Stimulated activated CD8-positive, alpha-beta memory T cell treated with anti-CD3 and anti-CD28 coated beads, Interleukin-2, amount 100 ng/mL, for 48 hours (primary cell): ENCODE results near the gene ATG16L2.

Experiments
- DNase-seq, 2 donors: peaks; one replicate each; pipeline ENCODE4 v3.0.0-alpha.2; 2020; ENCODE audit warnings: low read depth in 2 of 2

ATG16L2 gene, protein sequence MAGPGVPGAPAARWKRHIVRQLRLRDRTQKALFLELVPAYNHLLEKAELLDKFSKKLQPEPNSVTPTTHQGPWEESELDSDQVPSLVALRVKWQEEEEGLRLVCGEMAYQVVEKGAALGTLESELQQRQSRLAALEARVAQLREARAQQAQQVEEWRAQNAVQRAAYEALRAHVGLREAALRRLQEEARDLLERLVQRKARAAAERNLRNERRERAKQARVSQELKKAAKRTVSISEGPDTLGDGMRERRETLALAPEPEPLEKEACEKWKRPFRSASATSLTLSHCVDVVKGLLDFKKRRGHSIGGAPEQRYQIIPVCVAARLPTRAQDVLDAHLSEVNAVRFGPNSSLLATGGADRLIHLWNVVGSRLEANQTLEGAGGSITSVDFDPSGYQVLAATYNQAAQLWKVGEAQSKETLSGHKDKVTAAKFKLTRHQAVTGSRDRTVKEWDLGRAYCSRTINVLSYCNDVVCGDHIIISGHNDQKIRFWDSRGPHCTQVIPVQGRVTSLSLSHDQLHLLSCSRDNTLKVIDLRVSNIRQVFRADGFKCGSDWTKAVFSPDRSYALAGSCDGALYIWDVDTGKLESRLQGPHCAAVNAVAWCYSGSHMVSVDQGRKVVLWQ

DNA sequence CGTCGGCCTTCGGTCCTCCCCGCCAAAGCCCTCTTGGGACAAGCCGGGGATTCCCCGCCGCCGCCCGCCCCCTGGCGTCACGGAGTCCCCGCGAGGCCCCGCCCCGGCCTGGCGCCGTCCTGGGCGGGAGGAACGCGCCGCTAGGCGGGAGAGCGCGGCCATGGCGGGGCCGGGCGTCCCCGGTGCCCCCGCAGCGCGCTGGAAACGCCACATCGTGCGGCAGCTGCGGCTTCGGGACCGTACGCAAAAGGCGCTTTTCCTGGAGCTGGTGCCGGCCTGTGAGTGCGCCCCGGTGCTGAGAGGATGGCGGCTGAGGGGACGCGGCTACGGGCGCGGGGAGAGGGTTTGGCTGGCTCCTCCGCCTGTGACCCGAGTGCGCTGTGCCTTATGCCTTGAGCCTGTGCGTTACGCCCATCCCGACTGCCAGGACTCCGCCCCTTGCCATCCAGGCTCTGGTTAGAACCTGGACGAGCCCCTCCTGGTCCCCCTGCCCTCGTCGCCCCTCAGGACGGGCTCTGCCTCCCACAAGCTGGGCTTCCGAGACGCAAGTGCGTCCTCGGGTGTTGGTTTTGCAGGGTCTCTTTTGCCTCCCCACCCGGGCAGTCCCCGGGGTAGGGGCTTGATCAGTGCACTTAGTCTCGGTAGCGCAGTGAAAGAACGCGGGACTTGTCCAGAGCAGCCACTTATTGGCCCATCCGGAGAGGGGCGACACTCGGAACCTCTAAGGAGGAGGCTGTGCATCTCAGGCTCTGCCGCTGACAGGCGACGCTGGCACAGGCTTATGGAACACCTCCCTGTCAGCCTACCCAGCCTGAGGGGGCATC lies at the start of gene ATG16L2:
ATG16L2 (plus strand) TSS at position 126 of the 824 bp plus-strand sequence; CDS start at position 161, 35 bp downstream.
- DNase-seq: peak; percentile 86 to 91

GRCh38 chr11:72764503-72764902 lies 49.7 kb upstream of the ATG16L2 start:
- DNase-seq: no peak

DNA sequence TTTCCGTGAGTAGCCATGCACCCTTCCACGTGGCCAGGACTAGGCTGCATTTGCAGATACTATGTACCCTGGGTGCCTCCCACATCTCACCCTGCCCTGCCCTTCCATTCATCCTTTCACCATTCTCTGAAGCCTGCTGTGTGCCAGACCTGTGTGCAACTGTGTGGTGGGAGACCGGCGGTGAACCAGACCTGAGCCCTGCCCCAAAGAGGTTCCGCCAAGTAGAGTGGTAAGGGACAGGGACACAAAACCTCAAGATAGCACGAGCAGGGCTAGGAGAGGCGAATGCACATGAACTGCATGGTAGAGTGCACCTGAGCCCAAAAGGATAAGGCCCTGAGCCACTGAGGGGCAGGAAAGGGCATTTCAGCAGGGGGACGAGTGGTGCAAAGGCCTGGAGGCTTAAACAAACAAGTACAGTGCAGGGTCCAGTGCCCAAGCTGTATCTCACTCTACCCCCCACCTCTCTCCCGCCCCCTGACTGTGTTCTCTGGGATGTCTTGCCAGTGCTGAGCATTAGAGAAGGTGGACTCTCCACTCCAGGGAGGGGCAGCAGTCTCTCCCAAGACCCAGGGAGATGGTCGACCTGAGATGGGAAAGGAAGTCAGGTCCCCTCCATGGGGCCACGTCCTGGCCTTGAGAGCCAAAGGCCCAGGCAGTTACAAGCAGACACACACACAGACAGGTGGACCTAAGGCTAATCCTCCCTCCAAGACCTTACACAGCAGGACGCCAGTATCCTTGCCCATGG lies 47.9 kb upstream of the ATG16L2 start:
- no peak for DNase-seq

GRCh38 chr11:72767203-72768062 lies 46.8 kb upstream of the ATG16L2 start:
- DNase-seq: no peak

DNA sequence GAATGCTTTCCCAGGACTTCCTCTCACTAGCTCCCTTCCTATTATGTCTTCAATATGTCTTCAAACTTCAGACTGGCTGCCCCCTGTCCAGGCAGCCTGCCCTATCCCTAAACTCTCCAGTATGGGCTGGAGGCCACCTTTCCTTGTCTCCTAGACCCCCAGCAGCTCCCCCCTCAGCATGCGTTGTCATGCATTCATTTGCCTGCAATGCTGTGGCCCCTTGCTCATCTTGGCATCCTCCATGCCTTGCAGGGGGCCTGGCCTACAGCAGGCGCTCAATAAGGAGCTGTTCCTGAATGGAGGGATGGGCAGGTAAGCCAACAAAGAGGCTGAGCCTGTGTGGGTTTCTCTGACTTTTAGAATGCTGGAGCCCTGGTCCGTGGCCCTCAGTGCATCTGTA lies 45.6 kb upstream of the ATG16L2 start:
- no peak for DNase-seq

- DNase-seq: no peak
Observed at GRCh38 chr11:72769680-72770079, 44.5 kb upstream of the ATG16L2 start.

GRCh38 chr11:72770799-72771198 lies 43.4 kb upstream of the ATG16L2 start:
- DNase-seq: no peak

DNA sequence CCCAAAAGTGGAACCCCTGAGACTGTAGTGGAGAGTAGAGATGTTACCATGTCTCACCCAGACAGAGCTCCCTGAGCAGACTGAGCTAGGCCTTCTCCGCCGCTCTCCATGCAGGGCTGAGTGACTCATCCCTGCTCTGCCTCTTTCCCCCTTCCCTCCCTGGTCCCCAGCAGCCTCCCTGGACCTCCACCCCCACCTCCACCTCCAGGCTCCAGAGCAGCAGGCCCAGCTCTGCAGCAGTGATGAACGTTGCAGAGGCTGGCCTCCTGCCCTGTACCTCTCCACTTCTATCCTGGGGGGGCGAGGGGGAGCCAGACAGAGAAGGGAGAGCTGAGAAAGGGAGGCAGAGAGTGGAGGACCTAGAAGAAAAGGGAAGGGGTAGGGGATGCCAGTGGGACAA lies 42.7 kb upstream of the ATG16L2 start:
- no peak for DNase-seq

GRCh38 chr11:72772059-72772458 lies 42.2 kb upstream of the ATG16L2 start:
- no peak for DNase-seq

DNA sequence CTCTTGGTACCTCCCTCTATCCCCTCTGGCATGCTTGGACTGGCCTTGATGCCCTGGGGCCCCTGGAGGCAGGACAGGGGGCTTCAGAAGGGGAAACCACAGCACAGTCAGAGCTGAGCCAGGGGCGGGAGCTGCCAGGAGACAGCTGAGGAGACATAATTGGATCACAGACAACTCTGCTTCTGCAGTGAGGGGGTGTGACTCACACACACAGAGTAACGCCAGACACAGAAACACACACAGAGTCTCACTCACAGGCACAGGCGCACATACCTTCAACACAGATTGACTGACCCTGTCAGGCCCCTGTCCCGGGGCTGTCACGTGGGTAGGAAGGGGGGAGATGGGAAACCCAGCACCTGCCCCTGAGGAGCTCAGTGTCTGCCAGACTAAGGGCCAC lies 40.9 kb upstream of the ATG16L2 start:
- no peak for DNase-seq

DNA sequence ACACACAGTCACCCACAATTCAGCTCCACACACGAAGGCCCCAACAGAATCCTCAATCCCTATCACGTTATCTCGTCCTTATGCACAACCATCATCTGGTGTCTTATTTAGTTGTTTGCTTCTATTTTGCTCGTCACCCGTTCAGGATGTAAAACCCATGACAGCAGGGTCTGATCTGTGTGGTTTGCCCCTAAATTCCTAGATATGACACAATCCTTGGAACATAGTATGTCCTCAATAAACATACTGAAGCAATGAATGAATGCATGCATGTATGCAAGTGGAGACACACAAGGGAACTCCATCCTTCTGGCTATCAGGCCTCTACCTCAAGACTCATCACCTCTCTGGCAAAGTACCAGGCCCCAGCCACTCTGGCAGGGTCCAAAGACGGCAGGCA lies 40.5 kb upstream of the ATG16L2 start:
- no peak for DNase-seq

GRCh38 chr11:72774499-72774898 lies 39.7 kb upstream of the ATG16L2 start:
- DNase-seq: no peak

DNA sequence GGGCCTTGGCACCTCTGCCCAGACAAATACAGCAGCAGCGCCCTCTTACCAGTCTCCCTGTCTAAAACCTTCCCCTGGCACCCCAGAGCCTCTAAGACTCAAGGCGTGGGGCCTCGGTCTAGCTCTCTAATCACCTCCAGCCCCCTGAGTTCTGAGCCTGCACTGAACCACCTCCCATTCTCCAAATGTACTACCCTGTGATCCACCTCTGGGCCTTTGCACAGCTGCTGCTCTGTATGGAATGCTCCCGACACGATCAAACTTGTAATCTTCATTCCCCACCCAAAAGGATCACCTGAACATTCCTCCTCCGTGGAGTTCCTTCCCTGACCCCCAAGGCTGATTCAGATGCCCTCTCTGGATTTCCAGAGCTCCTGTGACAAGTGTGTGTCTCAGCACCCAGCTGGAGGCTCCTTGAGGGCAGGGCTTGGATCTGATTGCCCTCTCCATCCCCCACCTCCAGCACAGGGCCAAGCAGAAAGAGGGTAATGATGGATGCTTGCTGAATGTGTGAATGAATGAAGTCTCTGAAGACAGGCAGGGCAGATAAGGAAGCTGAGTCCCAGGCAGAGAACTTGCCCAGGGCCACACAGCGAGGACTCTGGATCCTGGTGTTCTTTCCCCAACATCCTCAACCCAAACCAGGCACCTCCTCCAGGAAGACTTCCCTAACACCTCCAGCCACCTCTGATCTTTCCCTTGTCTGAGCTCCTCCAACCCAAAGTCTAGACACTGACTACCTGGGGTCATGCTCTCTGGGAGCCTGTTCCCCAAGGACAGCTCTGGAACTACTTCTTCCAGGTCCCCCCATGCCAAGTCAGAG lies 38.7 kb upstream of the ATG16L2 start:
- DNase-seq: no peak

GRCh38 chr11:72776117-72776843 lies 37.9 kb upstream of the ATG16L2 start:
- DNase-seq: no peak

GRCh38 chr11:72776844-72777754 lies 37.1 kb upstream of the ATG16L2 start:
- no peak for DNase-seq

DNA sequence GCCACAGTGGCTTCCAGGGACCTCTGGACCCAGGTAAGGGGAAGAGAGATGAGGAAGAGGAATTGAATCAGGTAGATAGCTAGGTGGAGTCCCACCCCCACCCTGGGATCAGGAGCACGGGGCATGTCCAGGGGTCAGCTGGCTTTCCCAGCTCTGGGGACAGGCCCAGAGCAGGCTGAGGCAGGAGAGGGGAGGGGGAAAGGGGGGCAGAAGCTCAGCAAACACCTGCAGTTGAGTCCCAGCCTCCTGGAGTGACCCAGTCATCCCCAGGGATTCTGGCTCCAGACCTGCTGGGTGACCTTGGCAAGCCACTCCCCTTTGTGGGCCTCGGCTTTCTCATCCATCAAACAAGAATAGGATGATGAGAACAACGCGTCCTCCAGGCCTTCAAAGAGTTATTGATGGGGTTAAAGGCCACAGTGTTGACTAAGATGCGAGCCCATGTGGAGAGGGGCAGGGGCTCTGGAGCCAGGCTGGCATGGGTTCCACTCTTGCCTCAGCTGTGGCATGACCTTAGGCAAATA lies 36.4 kb upstream of the ATG16L2 start:
- no peak for DNase-seq

- DNase-seq: no peak
Observed at GRCh38 chr11:72778535-72779494, 35.4 kb upstream of the ATG16L2 start.
